Measurements from ENCODE around the gene PIANP.
"Not testable (repeated sequence)": the region's sequence is repeated elsewhere in the genome, so short reads cannot be mapped to it uniquely, and the experiment has no call there.

The PIANP gene

DNA sequence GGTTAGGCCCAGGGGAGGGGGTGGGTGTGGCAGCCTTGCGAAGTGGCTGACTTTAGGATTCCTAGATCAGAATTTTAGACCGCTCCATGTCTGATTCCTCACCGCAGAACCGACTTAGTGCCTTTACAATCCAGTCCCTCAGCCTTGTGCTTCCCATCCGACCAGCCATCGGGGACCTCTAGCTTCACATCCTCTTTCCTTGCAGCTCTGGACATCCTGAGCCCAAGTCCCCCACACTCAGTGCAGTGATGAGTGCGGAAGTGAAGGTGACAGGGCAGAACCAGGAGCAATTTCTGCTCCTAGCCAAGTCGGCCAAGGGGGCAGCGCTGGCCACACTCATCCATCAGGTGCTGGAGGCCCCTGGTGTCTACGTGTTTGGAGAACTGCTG, 23.8 kb upstream of the PIANP start:
- peak overlapping the region; percentile 97 for H3K27ac Mint-ChIP-seq
- peak; percentile 29 for DNase-seq (ENCODE audit: low spot score)
- peak overlapping the region; percentile 94 for H3K4me3 Mint-ChIP-seq
- peaks cover 16% of the 10 kb centered on the region for H3K4me1 Mint-ChIP-seq (ENCODE audit: low read depth)
- no peaks in the 10 kb centered on the region for H3K27me3 Mint-ChIP-seq (ENCODE audit: low read depth)
- H3K36me3 Mint-ChIP-seq (ENCODE audit: low read depth) = peaks cover 7% of the 10 kb centered on the region
- no peaks in the 10 kb centered on the region for H3K9me3 Mint-ChIP-seq

DNA sequence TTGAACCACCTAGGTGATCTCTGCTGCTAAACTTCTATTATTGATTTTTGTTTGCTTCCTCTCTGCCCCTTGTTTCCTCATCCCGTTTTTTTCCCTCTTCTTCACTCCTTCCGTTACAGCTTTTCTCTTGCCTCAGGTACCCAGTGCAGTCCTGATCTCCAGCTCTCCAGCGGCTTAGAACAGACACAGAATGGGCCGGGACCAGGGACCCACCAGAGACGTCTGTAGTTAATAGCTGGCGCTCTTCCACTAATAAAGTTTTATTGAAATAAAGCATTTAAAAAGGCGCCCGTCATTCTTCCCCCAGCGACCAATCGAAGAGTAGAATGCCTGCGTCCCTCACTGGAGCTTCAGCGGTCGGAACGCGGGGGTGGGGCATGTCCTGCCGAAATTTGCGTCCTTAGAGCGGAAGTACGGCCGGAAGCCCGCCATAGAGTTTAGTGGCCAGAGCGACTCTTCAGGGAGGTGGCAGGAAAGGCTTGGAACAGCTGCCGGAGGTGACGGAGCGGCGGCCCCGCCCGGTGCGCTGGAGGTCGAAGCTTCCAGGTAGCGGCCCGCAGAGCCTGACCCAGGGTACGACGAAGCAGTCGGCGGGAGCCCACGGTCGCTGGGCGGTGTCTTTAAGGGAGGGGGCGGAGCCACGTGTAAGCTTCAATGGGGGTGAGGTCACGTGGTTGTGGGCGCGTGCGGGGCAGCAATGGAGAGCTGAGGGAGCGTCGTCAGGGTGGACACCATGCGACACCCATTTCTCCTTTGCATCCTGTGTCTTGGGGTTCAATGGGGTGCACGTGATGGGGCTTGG, 23.2 kb upstream of the PIANP start, which contains the start of gene COPS7A:
COPS7A (plus strand) TSS at position 440 of the 802 bp plus-strand sequence. CDS start 611 bp downstream, outside the sequence.
- DNase-seq (ENCODE audit: low spot score) = peak; percentile 99
- peaks cover 16% of the 10 kb centered on the region for H3K4me1 Mint-ChIP-seq (ENCODE audit: low read depth)
- H3K27me3 Mint-ChIP-seq (ENCODE audit: low read depth) = no peaks in the 10 kb centered on the region
- peaks cover 2% of the 10 kb centered on the region for H3K36me3 Mint-ChIP-seq (ENCODE audit: low read depth)
- H3K4me3 Mint-ChIP-seq = peak within 1 kb of the TSS; percentile 94
- H3K9me3 Mint-ChIP-seq = no peaks in the 10 kb centered on the region
- H3K27ac Mint-ChIP-seq = peak within 1 kb of the TSS; percentile 97

DNA sequence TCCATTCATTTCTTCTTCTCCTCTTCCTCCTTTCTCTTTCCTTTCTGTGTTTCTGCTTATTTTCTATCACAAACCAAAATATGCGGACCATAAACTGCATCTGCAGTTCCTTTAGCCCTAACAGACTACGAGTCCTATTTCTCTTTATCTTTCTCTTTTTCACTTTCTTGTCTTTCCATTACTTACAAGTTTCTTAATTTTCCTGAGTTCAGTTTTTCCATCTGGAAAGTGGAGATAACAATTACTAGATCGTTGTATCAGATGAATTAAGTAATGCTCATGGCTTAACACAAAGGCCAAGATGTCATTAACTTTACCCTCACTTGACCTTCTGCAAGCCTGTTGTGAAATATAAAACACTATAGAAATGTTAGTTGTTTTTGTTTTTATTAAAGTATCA, 22.2 kb upstream of the PIANP start:
- H3K36me3 Mint-ChIP-seq (ENCODE audit: low read depth) = peaks cover 2% of the 10 kb centered on the region
- no peak overlapping the region for H3K4me3 Mint-ChIP-seq
- H3K27ac Mint-ChIP-seq = no peak overlapping the region
- peaks cover 16% of the 10 kb centered on the region for H3K4me1 Mint-ChIP-seq (ENCODE audit: low read depth)
- no peaks in the 10 kb centered on the region for H3K27me3 Mint-ChIP-seq (ENCODE audit: low read depth)
- DNase-seq (ENCODE audit: low spot score) = no peak
- H3K9me3 Mint-ChIP-seq = no peaks in the 10 kb centered on the region

DNA sequence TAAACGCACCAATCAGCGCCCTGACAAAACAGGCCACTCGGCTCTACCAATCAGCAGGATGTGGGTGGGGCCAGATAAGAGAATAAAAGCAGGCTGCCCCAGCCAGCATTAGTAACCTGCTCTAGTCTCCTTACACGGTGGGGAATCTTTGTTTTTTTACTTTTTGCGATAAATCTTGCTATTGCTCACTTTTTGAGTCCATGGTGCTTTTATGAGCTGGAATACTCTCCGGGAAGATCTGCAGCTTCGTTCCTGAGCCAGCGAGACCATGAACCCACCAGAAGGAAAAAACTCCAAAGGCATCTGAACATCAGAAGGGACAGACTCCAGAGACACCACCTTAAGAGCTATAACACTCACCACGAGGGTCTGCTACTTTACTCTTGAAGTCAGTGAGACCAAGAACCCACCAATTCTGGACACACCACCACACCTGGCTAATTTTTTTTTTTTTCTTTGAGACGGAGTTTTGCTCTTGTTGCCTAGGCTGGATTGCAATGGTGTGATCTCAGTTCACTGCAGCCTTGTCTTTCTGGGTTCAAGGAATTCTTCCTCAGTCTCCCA, 16.3 kb upstream of the PIANP start:
- no peaks in the 10 kb centered on the region for H3K36me3 Mint-ChIP-seq (ENCODE audit: low read depth)

DNA sequence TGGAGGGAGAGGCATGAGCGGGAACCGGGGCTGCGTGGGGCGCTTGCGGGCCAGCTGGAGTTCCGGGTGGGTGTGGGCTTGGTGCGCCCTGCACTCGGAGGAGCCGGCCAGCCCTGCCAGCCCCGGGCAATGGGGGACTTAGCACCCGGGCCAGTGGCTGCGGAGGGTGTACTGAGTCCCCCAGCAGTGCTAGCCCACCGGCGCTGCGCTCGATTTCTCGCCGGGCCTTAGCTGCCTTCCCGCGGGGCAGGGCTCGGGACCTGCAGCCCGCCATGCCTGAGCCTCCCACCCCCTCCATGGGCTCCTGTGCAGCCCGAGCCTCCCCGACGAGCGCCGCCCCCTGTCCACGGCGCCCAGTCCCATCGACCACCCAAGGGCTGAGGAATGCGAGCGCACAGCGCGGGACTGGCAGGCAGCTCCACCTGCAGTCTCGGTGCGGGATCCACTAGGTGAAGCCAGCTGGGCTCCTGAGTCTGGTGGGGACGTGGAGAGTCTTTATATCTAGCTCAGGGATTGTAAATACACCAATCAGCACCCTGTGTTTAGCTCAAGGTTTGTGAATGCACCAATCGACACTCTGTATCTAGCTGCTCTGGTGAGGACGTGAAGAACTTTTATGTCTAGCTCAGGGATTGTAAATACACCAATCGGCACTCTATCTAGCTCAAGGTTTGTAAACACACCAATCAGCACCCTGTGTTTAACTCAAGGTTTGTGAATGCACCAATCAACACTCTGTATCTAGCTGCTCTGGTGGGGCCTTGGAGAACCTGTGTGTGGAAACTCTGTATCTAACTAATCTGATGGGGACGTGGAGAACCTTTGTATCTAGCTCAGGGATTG, 15.6 kb upstream of the PIANP start:
- not testable (repeated sequence) for H3K9me3 Mint-ChIP-seq; H3K4me1 Mint-ChIP-seq (ENCODE audit: low read depth); DNase-seq (ENCODE audit: low spot score); H3K36me3 Mint-ChIP-seq (ENCODE audit: low read depth); H3K27ac Mint-ChIP-seq; H3K4me3 Mint-ChIP-seq; H3K27me3 Mint-ChIP-seq (ENCODE audit: low read depth)

More for the DNA sequence above, 16.3 kb upstream of the PIANP start:
- H3K4me1 Mint-ChIP-seq (ENCODE audit: low read depth) = no peaks in the 10 kb centered on the region
- H3K27me3 Mint-ChIP-seq (ENCODE audit: low read depth) = no peaks in the 10 kb centered on the region
- DNase-seq (ENCODE audit: low spot score) = no peak
- H3K4me3 Mint-ChIP-seq = no peak overlapping the region
- H3K9me3 Mint-ChIP-seq = no peaks in the 10 kb centered on the region
- no peak overlapping the region for H3K27ac Mint-ChIP-seq

DNA sequence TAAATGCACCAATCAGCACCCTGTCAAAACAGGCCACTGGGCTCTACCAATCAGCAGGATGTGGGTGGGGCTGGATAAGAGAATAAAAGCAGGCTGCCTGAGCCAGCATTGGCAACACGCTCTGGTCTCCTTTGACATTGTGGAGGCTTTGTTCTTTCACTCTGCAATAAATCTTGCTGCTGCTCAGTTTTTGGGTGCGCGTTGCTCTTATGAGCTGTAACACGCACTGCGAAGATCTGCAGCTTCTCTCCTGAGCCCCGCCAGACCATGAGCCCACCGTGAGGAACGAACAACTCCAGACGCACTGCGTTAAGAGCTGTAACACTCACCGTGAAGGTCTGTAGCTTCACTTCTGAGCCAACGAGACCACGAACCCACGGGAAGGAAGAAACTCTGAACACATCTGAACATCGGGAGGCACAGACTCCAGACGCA, 8.4 kb upstream of the PIANP start:
- peaks cover 12% of the 10 kb centered on the region for H3K27me3 Mint-ChIP-seq (ENCODE audit: low read depth)
- peaks cover 6% of the 10 kb centered on the region for H3K4me1 Mint-ChIP-seq (ENCODE audit: low read depth)
- no peak overlapping the region for H3K27ac Mint-ChIP-seq
- no peak for DNase-seq (ENCODE audit: low spot score)
- H3K9me3 Mint-ChIP-seq = no peaks in the 10 kb centered on the region
- no peak overlapping the region for H3K4me3 Mint-ChIP-seq
- no peaks in the 10 kb centered on the region for H3K36me3 Mint-ChIP-seq (ENCODE audit: low read depth)

DNA sequence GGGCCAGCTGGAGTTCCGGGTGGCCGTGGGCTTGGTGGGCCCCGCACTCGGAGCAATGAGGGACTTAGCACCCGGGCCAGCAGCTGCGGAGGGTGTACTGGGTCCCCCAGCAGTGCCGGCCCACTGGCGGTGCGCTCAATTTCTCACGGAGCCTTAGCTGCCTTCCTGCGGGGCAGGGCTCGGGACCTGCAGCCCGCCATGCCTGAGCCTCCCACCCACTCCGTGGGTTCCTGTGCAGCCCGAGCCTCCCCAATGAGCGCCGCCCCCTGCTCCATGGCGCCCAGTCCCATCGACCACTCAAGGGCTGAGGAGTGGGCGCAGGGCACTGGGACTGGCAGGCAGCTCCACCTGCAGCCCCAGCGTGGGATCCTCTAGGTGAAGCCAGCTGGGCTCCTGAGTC, 7.7 kb upstream of the PIANP start:
- H3K4me3 Mint-ChIP-seq; H3K9me3 Mint-ChIP-seq; H3K36me3 Mint-ChIP-seq (ENCODE audit: low read depth); DNase-seq (ENCODE audit: low spot score); H3K4me1 Mint-ChIP-seq (ENCODE audit: low read depth); H3K27ac Mint-ChIP-seq: not testable (repeated sequence)
- H3K27me3 Mint-ChIP-seq (ENCODE audit: low read depth) = peaks cover 17% of the 10 kb centered on the region

DNA sequence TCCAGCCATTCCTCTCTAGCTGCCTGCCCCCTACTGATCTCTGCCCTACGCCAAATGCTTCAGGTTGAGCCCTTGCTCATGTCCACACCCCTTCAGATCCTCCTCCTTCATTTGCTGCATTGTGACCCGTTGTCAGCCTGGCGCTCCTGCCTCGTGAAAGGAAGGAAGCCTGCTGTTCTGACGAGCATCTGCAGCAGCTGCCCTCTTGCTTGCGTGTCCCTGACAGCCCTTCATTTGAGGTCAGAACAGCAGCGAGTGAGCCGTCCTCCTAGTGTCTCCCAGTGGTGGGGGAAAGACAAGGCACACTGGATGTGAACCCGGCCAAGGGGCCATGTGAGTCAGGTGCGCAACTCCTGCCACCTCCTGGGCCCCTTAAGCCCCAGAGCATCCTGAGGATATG, 3.0 kb upstream of the PIANP start:
- H3K36me3 Mint-ChIP-seq (ENCODE audit: low read depth) = no peaks in the 10 kb centered on the region
- no peak overlapping the region for H3K27ac Mint-ChIP-seq
- peaks cover 12% of the 10 kb centered on the region for H3K4me1 Mint-ChIP-seq (ENCODE audit: low read depth)
- H3K27me3 Mint-ChIP-seq (ENCODE audit: low read depth) = peaks cover 54% of the 10 kb centered on the region
- no peaks in the 10 kb centered on the region for H3K9me3 Mint-ChIP-seq
- no peak for DNase-seq (ENCODE audit: low spot score)
- no peak overlapping the region for H3K4me3 Mint-ChIP-seq

DNA sequence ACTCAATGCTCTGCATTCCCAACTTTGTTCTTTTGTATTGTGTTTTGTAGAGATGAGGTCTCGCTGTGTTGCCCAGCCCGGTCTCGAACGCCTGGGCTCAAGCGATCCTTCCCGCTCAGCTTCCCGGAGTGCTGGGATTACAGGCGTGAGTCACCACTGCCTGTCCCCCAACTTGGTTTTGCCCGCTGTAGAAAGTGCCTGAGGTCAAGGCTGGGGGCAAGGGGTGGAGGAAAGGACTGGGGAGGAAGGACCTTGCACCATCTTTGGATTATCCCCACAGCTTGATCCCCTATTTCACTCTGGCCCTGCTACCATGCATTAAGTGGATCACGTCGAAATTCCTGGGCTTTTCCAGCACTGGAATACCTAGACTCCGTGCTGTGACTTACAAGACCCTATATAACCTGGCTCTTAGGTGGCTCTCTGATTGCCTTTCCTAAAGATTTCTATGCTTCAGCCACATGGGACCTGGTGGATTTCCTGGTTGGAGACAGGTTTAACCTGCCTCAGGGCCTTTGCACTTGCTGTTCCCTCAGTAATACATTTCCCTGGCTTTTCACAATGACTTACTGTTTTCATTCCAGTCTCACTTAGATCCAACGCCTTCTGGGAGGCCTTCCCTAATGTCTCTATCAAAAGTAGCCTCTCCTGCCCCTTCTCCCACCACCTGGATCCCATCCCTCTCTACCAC, 608 bp upstream of the PIANP start:
- Mint-ChIP-seq H3K4me3 (peak overlapping the region; percentile 33), H3K9me3 (no peaks in the 10 kb centered on the region), H3K4me1 (ENCODE audit: low read depth) (peaks cover 12% of the 10 kb centered on the region), H3K27ac (no peak overlapping the region), H3K27me3 (ENCODE audit: low read depth) (peaks cover 62% of the 10 kb centered on the region), H3K36me3 (ENCODE audit: low read depth) (no peaks in the 10 kb centered on the region)
- no peak for DNase-seq (ENCODE audit: low spot score)

DNA sequence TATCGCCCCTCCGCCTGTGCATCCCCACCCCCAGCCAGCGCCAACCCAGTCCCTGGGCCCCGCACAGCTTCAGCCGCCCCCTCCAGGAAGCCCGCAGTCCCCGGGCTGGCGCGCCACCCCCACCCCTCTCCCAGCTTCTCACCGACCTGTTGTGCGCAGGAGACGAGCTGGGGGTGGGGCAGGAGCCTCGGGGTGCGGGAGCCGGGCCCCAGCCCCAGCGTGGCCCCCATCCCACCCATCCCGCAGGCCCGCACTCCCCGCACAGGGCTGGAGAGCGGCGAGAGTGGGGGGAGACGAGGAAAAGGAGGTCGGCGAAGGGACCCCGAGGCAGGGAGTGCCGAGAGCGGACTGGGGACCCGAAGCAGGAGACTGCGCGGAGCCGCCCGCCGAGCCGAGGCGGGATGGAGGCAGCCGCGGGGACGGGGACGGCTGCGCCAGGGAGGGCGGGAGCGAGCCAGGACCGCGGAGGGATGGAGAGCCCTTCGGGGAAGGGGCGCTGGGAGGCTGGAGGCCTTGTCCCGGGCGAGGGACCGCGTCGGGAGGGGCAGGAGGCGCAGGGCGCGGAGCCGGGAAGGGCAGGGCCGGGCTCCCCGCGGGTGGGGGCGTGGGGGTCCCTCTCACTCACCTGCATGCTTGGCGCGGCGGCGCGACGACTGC, 498 bp downstream of the PIANP start:
- Mint-ChIP-seq H3K4me1 (ENCODE audit: low read depth) (peaks cover 12% of the 10 kb centered on the region), H3K27me3 (ENCODE audit: low read depth) (peaks cover 59% of the 10 kb centered on the region), H3K36me3 (ENCODE audit: low read depth) (no peaks in the 10 kb centered on the region), H3K4me3 (peak overlapping the region; percentile 47), H3K27ac (no peak overlapping the region), H3K9me3 (no peaks in the 10 kb centered on the region)
- DNase-seq (ENCODE audit: low spot score) = no peak

DNA sequence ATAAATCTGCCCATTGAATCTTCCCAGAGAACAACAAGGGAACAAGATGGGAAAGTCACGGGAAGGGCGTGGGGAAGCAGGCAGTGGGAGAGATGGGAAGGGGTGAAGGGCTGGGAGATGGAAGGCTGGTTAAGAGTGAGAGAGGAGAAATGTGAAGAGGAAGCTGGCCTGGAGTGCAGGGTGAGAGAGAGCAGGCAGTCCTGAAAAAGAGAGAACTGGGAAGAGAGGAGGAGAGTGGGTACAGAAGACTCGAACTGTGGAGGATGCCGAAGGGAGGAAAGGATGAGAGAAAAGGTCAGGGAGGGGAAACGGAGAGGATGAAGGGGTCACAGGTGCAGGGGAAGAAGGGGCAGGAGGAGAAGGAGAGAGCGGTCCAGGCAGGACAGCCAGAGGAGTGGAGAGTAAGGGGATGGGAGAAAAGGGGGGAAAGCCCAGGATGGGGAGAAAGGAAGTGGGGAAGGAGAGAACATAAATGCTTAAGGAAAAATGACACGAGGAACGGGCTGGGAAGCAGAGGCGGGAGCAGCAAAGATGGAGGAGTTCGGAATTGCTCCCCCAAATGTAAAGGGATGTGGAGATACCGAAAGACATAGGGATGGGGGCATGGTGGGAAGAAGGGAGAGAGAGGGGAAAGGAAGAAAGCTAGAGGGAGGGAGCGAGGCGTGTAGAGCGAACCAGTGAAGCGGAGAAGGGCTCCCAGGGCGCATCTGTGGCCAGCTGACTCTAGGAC, 1.2 kb downstream of the PIANP start:
- peaks cover 55% of the 10 kb centered on the region for H3K27me3 Mint-ChIP-seq (ENCODE audit: low read depth)
- H3K4me3 Mint-ChIP-seq = peak overlapping the region; percentile 47
- H3K4me1 Mint-ChIP-seq (ENCODE audit: low read depth) = peaks cover 12% of the 10 kb centered on the region
- no peaks in the 10 kb centered on the region for H3K9me3 Mint-ChIP-seq
- H3K27ac Mint-ChIP-seq = no peak overlapping the region
- no peaks in the 10 kb centered on the region for H3K36me3 Mint-ChIP-seq (ENCODE audit: low read depth)
- DNase-seq (ENCODE audit: low spot score) = no peak

DNA sequence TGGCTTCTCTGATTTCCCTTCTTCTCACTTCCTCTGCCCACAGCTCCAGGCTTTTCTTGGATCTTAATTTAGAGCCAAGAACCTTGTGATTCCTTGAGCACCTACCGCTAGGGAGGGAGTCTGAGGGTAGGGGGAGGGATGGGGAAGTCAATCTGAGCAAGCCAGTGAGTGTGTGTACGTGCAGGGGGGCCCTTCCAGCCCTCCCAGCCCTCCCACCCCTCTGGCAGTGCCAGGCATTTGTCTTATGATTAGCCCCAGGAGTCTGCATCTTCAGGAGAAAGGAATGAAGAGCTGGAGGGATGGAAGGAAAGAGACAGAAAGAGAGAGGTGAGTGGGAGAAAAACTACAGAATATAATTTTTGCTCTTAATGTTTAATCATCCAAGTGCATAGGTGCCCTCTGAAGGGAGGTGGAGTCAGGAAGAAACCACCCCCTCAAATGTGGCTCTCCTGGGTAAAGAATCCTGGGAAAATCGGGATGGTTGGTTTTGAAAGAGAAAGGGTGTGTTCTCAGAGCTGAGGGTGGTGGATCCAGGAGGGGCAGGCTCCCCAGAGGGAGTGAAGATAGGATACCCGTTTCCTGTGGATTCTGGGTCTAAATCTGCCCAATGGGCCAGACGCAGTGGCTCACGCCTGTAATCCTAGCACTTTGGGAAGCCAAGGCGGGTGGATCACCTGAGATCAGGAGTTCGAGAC, 2.1 kb downstream of the PIANP start:
- no peak for DNase-seq (ENCODE audit: low spot score)
- no peak overlapping the region for H3K4me3 Mint-ChIP-seq
- no peaks in the 10 kb centered on the region for H3K36me3 Mint-ChIP-seq (ENCODE audit: low read depth)
- H3K4me1 Mint-ChIP-seq (ENCODE audit: low read depth) = peaks cover 10% of the 10 kb centered on the region
- H3K27me3 Mint-ChIP-seq (ENCODE audit: low read depth) = peaks cover 47% of the 10 kb centered on the region
- no peak overlapping the region for H3K27ac Mint-ChIP-seq
- no peaks in the 10 kb centered on the region for H3K9me3 Mint-ChIP-seq
